ENCODE results near the gene HDAC8.
A peak's percentile ranks its signal among the peaks of the same experiment; 100 is the strongest.
"Not testable (repeated sequence)": the region's sequence is repeated elsewhere in the genome, so short reads cannot be mapped to it uniquely, and the experiment has no call there.

HDAC8 gene

DNA sequence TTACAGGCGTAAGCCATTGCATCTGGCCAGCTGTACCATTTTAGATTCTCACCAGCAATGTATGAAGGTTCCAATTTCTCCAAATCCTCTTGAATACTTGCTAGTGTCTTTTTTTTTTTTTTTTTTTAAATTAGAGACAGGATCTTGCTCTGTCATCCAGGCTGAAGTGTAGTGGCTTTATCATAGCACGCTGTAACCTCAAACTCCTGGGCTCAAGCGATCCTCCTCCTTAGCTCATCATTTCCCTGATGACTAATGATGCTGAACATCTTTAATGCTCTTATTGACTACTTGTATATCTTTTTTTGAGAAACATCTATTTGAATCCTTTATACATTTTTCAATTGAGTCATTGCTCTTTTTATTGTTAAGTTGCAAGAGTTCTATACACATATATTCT lies 40.3 kb downstream of the HDAC8 start:
- peak; percentile 65 for DNase-seq (ENCODE audit: low read depth)

DNA sequence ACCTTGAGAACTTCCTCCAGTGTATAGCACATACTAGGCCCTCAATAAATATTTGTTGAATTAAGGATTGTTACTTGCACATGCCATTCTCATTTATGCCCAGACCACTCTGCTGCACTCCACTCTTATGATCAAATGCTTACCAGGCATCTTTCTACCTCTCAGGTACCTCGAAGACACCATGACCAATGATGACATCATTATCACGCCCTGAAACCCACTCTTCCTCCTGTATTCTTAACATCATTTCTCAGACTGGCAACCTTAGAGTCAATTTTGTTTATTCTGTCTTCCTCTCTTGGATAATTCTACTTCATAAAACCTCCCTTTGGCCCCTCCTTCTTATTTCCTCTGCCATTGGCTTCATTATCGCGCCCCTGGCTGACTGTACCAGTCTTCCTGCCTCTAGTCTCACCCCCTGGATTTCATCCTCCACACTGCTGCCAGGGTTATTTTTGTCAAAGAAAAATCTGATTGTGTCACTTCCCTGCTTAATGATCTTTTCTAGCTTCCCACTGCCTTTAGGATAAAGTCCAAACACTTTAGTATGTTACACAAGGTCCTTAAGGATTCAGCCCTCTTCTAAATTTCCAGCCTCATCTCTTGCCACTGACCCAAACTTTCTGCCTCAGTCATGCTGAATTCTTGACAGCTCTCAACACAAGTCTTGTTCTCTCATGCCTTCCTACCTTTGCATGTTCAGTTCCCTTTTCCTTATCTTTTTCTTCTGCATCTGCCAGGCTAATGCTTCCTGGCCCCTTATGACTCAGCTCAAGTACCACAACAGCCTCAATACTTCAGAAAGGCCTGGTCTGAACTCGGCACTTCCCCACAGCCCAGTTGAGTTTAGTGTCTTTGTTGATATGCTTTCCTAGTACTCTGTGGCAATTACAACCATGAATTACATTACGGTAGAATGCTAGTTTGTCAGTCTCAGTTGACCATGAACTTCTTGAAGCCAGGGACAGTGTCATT lies 45.8 kb downstream of the HDAC8 start:
- DNase-seq (ENCODE audit: low read depth): peak; percentile 6

DNA sequence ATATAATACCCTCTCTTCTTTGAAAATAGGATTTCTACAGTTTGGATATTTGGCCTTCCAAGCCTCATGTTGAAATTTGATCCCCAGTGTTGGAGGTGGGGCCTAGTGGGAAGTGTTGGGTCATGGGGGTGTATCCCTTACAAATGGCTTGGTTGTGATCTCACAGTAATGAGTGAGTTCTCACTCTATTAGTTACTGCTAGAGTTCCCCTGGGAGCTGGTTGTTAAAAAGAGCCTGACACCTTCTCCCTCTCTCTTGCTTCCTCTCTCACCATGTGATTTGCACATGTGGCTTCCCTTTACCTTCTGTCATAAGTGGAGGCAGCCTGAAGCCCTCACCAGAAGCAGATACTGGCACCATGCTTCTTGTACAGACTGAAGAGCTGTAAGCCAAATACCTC lies 73.9 kb downstream of the HDAC8 start:
- DNase-seq (ENCODE audit: low read depth): no peak

DNA sequence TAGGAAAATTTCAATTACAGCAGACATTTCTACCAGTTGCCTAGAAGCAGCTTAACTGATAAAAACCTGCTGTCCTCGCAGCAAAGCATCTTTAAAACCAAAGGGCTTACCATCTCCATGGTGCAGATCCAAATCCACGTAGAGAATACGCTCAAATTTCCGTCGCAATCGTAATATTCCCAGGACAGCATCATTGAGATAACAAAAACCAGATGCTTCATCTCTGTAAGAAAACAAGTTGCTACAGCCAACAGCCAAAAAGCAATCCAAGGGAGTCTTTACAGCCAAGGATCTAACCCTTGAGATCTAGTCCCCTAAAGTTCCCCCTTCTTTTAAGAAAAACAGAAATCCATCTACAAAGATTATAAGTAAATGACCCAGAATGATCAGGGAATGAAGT lies 77.6 kb downstream of the HDAC8 start:
- no peak for DNase-seq (ENCODE audit: low read depth)

DNA sequence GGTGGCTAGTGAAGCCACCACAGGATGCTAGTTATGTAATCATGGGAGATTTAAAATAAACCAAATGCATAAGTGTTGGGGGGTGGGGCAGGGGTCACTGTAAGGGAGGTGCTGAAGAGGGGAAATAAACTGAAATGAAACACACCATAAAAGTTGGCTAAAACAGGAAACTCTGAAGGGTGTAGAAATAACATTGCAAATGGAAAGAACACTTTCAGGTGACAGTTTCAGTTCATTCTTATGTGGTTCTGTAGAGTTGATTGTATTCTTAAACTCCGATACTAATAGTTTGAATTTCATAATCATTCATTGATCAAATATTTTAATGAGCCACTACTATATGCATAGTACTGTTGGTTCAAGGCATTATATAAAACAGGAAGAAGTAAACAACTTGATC lies 80.1 kb downstream of the HDAC8 start:
- no peak for DNase-seq (ENCODE audit: low read depth)

DNA sequence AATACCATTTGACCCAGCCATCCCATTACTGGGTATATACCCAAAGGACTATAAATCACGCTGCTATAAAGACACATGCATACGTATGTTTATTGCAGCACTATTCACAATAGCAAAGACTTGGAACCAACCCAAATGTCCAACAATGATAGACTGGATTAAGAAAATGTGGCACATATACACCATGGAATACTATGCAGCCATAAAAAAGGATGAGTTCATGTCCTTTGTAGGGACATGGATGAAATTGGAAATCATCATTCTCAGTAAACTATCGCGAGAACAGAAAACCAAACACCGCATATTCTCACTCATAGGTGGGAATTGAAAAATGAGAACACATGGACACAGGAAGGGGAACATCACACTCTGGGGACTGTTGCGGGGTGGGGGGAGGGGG lies 82.4 kb downstream of the HDAC8 start:
- DNase-seq (ENCODE audit: low read depth): not testable (repeated sequence)

DNA sequence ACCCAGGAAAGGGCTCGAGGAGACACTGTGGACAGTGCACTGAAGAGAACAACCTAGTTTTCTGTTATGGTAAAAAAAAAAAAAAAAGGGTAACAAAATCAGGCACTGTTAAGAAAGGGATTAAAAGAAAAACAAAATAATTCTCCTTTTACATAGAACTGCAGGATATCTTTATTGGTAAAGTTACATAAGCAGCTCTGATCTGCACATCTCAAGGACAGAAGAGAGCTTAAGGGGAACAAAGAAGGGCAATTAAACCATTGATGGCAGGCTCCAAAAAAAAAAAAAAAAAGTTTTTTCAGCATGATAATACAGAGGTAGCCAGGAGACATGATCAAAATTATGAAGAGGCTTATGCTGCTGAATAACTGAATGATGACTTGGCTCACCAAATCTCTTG lies 85.0 kb downstream of the HDAC8 start:
- DNase-seq (ENCODE audit: low read depth): no peak

DNA sequence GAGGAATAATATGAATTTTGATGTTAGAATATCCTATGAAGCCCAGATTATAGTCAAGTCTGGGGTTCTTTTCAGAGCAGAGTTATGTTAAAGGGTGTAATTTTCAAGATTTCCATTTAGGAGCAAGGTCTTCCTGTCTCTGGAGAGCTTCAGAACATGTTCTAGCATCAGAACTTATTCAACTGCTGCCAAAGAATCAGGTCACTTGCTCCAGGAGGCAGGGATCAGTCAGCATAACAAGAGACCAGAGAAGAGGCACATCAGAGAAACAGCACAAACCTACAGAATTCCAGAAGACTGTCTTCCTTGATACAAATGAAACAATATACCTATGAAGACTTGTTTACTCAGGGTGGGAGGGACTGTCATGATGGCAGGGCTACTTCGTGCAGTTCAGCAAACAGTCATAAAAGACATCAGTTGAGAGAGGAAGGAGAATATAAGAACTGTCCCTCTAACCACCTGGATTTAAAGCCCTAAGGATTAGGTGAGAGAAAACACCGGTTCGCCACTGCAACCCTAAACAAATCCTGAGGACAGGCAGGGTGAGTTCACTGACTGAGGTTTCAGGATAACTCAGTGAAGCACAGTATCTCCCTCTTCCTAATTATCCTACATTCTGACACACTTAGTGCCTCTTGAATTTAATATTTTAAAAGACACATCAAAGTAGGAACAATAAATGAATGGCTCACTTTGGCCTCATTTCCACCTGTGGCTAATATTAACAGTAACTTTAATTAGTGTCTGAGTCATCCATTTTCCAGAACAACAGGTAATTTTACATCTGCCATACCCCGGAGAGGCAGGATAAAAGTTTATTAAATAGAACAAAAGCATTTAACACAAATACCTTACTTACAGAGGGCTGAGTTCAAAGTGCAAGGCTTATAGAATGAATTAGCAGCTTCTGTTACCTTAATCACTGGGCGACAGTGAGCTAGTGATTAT lies 93.0 kb downstream of the HDAC8 start:
- DNase-seq (ENCODE audit: low read depth): no peak

DNA sequence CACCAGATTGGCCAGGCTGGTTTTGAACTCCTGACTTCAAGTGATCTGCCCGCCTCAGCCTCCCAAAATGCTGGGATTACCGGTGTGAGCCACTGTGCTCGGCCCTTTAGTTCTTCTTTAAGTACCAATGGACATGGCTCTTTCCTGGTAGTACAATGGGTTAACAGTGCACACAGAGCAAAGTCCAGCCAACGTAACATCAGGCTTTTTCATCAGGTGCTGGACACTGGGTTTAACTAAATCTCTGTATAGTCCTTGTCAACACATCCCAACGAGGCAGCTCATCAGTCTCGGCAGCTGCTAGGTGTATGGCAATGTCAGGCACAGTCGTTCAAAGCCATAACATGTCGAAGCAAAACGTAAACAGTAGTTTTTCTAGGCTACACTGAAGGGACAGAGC lies 93.8 kb downstream of the HDAC8 start:
- DNase-seq (ENCODE audit: low read depth): no peak

DNA sequence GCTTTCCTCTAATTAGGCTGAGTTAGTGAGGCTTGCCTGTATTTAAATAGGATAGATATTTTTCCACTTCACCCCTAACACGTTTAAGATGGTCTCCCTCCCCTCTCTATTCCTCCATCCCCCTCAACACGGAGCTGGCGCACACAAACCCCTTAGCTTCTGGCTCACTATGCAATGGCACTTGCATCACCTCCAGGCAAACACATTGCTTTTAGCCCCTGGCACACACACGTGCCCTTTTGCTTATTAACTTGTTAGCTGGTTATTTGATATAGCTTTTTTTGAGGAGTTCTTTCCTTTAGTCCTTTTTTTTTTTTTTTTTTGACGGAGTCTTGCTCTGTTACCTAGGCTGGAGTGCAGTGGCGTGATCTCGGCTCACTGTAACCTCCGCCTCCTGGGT lies 94.3 kb downstream of the HDAC8 start:
- no peak for DNase-seq (ENCODE audit: low read depth)

DNA sequence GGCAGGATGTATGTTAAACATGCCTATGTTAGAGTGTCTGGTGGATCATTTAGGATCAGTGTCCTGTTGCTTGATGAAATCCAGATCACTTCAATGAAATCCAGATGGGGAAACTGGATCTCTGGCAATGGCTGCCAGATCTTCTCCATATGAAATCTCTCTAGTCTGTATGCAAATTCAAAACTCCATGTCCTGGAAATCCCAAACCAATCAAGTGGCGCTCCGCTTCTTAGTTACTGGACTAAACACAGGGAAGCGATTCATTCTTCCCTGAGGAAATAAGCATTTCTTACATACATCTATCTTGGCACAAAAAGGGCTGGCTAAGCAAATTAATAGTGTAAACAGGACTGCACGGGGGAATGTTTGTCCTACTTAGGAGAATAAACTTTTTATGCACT lies 94.9 kb downstream of the HDAC8 start:
- DNase-seq (ENCODE audit: low read depth): no peak

DNA sequence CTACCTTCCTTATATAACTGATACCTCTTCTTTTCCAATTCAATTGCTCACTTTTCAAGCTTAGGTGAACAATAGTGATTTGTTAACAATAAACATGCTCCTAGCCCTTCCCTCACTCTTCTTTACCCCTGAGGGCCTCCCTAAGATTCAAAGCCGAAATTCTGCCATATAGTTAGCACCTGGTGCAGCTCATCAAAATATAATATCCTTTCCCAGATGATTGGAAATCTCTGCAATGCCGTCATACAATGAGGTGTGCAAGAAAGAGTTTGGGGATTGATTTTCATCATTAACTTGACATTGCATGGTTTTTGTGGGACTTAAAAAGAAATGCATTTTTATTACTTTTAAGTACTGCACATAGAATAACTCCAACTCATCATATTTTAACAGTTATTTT lies 95.3 kb downstream of the HDAC8 start:
- DNase-seq (ENCODE audit: low read depth): no peak

DNA sequence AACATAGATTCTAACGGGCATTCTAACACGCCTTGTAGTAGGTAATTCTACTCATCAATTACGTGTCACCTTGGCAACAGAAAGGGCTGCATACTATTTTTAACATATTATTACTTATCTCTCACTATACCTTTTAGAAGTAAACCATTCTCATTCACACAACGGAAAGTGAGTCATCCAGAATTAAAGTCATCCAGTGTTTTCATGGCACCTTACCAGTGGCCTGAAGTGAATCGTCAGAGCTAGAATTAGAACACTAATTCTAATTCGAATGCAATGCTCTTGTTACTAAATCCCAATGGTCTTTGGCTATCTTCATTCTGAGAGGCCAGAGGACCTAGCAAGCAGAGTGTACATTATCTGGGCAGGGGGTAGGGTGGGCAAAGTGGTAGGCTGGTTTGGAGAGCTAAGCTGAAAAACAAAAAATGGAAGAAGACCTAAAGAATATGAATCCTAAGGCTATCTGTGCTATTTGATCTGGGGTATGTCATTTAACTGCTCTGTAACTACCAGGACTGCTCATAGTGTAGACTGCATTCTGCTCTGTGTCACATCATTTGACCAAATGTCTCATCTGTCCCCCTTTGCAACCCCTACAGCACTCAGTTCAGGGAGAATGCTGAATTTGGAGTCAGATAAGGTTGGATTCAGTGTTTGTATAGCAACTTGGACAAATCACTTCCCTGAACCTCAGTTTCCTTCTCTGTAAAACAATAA lies 96.5 kb downstream of the HDAC8 start:
- no peak for DNase-seq (ENCODE audit: low read depth)

DNA sequence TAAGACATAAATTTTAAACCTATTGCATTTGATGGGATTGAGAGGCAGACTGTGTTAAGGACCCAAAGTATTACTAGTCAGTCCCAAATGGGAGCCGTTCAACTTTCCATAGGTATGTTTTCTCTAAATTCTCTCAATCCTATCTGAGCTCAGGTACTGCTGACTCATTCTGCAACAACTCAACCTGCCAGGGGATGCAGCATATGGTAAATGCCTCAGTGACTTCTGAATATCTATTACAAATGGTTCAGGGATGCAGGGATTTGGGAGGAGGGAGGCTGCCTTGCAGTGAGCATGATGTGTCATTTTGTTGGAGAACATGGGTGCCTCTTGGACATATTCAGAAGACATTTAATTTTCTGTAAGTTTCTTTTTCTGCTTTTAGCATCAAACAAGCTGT lies 97.3 kb downstream of the HDAC8 start:
- DNase-seq (ENCODE audit: low read depth): no peak

DNA sequence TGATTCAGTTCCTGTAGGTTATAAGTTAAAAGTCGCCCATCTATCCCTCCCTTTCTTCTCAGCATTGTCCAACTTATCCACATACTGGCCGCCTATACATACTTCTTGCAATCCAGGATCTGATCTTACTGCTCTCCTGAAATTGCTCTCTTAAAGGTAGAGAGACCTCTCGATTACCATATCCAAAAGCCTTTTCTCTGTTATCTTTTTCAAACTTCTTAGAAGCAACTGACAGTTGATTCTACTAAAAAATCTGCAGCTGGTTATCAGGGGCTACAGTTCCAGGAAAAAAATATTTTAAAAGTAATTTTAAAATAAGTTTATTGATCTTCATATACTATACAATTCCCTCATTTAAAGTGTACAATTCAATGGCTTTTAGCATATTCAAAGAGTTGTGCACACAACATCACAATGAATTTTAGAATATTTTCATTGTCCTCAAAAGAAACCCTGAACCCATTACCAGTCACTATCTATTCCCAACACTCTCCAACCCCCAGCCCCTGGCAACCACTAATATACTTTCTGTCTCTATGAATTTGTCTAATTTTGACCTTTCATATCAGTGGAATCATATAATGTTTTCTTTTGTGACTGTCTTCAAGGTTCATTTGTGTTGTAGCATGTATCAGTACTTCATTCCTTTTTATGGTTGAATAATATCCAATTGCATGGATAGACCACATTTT lies 102.0 kb downstream of the HDAC8 start:
- DNase-seq (ENCODE audit: low read depth): no peak

DNA sequence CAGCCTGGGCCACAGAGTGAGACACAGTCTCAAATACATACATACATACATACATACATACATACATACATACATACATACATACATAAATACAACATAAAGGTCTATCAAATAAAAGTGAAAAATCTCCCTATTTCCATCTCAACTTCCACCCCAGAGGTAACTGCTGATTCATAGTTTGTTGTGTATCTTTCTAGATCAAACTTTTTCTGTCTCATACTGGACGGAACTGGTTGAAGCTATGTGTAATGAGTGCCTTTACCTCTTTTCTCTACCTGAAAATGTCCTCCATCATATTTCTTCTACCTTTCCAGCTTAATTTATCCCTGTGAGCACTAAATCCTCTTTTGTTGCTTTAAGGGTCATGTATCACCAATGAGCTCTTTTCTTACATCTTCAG lies 102.5 kb downstream of the HDAC8 start:
- DNase-seq (ENCODE audit: low read depth): no peak

DNA sequence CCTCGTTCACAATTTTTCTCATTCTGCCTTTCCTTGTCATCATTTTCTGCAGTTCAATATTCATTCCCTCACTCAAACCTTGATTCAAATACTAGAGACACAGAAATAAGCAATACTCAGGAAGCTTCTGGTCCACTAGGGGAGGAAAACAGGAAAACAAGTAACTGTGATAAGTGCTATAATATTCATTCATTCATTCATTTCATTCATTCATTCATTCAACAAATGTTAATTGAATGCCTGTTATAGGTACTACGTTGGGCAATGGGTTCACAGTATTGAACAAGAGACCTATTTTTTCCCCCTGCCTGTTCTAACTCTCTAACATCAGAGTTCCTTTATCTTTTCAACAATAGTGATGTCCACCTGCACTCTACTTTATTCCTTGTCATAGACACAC lies 104.0 kb downstream of the HDAC8 start:
- no peak for DNase-seq (ENCODE audit: low read depth)

DNA sequence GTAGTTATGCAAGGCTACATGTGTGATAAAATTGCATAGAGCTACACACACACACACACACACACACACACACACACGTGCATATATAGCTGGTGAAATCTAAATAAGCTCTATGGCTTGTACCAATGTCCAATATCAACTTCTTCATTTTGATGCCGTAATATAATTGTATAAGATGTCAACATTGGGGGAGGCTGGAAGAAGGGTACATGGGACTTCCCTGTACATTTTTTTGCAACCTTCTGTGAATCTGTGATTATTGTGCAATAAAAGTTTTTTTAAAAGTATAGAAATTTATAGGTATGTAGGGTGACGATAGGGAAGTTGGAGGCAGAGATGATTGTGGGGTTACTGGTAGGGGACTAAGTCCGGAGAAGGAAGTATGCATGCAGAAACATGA lies 105.5 kb downstream of the HDAC8 start:
- no peak for DNase-seq (ENCODE audit: low read depth)

DNA sequence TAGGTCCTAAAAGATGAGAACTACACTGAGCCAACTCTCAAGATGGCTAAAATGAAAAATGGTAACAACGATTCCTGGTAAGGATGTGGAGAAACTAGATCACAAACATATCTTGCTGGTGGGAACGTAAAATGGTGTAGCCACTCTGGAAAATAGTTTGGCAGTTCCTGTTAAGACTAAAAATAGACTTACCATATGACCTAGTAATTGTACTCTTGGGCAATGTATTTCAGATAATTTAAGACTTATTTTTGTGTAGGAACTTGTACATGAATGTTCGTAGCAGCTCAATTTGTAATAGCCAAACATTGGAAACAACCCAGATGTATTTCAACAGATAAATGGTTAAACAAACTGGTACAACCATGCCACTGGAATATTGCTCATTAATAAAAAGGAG lies 106.2 kb downstream of the HDAC8 start:
- DNase-seq (ENCODE audit: low read depth): no peak

DNA sequence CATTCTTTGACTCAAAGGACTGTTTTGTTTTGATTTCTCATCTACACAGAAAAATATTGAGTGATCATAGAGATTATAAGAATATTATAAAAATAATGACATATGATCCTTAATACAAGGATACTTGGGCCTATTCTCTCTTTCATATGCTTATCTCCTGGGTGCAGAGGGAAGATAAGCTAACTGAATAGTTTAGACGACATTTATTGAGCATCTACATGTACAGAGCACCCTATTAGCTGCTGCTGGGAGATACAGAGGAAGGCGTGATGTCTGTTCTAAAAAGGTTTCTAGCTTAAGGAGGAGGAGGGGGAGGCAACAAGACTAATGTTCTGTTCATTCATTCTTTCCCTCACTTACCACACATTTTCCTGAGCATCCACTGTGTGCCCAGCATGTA lies 106.8 kb downstream of the HDAC8 start:
- DNase-seq (ENCODE audit: low read depth): no peak

DNA sequence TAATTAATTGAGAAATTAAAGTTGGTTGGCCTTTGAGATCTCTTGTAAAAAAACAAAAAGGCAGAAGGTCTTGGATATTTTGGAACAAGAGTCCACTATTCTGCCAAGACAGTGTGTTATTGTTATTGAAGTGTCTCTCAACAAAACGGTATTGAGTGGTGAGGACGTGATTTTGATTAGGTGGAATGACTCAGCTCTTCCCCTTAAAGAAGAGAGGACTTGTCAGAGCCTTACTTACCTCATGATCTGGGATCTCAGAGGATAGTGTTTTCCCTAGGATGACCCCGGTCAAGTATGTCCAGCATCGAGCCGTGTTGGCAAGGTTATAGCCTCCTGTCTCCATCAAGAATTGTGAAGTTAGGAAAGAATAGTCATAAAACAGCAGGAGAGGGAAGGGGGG lies 110.9 kb downstream of the HDAC8 start:
- no peak for DNase-seq (ENCODE audit: low read depth)

DNA sequence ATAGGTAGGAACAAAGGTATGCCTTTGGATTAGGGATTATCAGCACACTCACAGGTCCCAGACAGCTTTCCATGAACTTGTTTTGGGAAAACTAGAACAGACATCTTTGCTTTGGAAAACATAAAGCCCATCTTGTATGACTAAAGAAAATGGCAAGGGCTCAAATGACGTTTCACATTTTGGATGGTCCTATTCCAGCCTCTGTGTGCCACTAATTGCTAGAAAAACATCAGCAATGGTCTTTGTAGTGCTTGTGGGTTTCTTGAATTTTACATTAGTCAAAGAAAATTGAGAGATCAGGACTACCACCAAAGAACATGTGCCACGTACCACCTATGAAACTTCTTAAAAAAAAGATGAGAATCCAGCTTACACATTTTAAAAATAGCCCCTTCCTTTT lies 111.4 kb downstream of the HDAC8 start:
- no peak for DNase-seq (ENCODE audit: low read depth)

All from ELR (cell line).